Fibroblast of the aortic adventitia (primary cell): ENCODE results near the gene CDH5. TPM values are rescaled to one million over a fixed set of nuclear protein-coding genes. Genes with fewer than 3 reads are reported as not detected.

ENCODE experiments used
- DNase-seq: peaks from one replicate; pipeline ENCODE4 v3.0.0-alpha.2; 2010; ENCODE audit warnings: low read depth
- H3K4me3 ChIP-seq: 2 replicates; pipeline ENCODE4 v1.5.1; 2011; ENCODE audit warnings: low read depth, mild to moderate bottlenecking, control low read depth, low read length, moderate library complexity
- CTCF ChIP-seq: IDR thresholded peaks from 2 replicates; pipeline ENCODE4 v1.5.1; 2011; ENCODE audit warnings: mild to moderate bottlenecking, low read length, control low read depth, inconsistent platforms; ENCODE audit not compliant: insufficient read depth
- total RNA-seq: library from RNA; depleted of rRNA; stranded (reverse); fragments of >200 nt; gene quantifications from 2 replicates; pipeline ENCODE4 v1.2.3, GENCODE V29; 2012; ENCODE audit warnings: low replicate concordance

Gene CDH5, protein sequence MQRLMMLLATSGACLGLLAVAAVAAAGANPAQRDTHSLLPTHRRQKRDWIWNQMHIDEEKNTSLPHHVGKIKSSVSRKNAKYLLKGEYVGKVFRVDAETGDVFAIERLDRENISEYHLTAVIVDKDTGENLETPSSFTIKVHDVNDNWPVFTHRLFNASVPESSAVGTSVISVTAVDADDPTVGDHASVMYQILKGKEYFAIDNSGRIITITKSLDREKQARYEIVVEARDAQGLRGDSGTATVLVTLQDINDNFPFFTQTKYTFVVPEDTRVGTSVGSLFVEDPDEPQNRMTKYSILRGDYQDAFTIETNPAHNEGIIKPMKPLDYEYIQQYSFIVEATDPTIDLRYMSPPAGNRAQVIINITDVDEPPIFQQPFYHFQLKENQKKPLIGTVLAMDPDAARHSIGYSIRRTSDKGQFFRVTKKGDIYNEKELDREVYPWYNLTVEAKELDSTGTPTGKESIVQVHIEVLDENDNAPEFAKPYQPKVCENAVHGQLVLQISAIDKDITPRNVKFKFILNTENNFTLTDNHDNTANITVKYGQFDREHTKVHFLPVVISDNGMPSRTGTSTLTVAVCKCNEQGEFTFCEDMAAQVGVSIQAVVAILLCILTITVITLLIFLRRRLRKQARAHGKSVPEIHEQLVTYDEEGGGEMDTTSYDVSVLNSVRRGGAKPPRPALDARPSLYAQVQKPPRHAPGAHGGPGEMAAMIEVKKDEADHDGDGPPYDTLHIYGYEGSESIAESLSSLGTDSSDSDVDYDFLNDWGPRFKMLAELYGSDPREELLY
- total RNA-seq, result 2.9 and 7.0 TPM in 2 replicates

GRCh38 chr16:66366433-66367299 is at the start of gene CDH5:
CDH5 (plus strand) TSS chr16:66366691; CDS start chr16:66379338, 12,647 bp downstream.
- TF ChIP-seq CTCF, result no peak
- DNase-seq, result peak; percentile 91
- H3K4me3 ChIP-seq, result peak within 1 kb of the TSS; percentile 63

- no peak overlapping the region for H3K4me3 ChIP-seq
- no peak for DNase-seq
- no peak for TF ChIP-seq CTCF
These were observed 48.0 kb upstream of the CDH5 start for GRCh38 chr16:66318505-66318904.

GRCh38 chr16:66320774-66321173 is 45.7 kb upstream of the CDH5 start:
- no peak for DNase-seq
- no peak overlapping the region for H3K4me3 ChIP-seq
- no peak for TF ChIP-seq CTCF

- DNase-seq, result no peak
- TF ChIP-seq CTCF, result no peak
- no peak overlapping the region for H3K4me3 ChIP-seq
These were observed 44.3 kb upstream of the CDH5 start for GRCh38 chr16:66322174-66322573.

DNA sequence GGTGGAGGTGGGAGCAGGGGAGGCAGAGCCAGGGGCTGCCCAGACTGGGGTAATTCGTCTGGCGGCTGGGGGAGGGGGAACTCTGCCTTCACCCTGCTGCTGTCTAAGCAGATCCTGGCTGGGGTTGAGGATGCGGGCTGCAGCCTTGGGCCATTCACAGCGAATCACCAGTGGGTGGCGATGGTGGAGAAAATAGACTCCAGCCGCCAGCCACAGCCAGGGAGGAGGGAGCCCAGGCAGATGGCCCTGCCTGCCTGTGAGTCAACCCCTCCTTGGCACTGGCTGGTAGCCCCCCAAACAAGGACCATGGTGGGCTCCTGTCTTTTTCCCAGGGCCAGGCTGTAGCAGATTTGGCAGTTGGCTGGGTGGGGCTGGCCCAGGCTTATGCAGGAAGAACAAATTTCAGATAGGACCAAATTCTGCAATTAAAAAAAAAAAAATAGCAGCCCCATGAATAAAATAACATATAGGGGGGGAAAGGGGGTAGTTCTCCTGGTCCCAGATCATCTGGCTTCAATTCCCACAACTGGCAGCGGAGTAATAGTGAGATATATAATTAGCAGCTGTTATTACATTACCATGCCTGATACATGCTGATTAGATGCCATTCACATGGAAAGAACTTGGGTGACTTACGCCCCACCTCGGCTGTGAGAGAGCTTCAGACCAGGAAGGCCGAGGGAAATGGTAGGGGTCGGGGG is 41.5 kb upstream of the CDH5 start:
- peak; percentile 12 for TF ChIP-seq CTCF
- no peak overlapping the region for H3K4me3 ChIP-seq
- no peak for DNase-seq
